ENCODE measurements around the gene SCD5. TPM values are rescaled to one million over a fixed set of nuclear protein-coding genes. Genes with fewer than 3 reads are reported as not detected.

Gene SCD5
- total and polyA plus RNA-seq, 4 donors, result 2.6 to 11.5 (median 5.2) TPM

DNA sequence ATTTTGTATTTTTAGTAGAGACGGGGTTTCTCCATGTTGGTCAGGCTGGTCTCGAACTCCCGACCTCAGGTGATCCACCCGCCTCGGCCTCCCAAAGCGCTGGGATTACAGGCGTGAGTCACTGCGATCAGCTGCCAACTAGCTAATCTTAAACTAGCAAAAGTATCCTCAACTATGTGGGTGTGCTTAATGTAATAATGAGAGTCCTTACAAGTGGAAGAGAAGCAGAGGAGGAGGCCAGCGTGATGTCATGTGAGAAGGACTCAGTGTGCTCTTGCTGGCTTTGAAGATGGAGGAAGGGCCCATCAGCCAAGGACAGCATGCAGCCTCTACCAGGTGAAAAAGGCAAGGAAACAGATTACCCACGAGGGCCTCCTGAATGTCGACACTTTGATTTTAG, 19.6 kb downstream of the SCD5 start:
- intact Hi-C loops (cut with DNase I), result no loop called here
- Histone ChIP-seq H3K4me1 (ENCODE audit: control insufficient read depth in 1 of 2, insufficient read depth in 2 of 2, low read length in 2 of 2) (no peaks in the 10 kb centered on the region), H3K27ac (ENCODE audit: low read depth in 1 of 2, low read length in 2 of 2) (no peak overlapping the region), H3K4me3 (ENCODE audit: low read length in 2 of 2) (no peak overlapping the region), H3K36me3 (ENCODE audit: control insufficient read depth in 1 of 2, insufficient read depth in 2 of 2, low read length in 1 of 2) (no peaks in the 10 kb centered on the region), H3K9me3 (ENCODE audit: control insufficient read depth, low read length) (no peaks in the 10 kb centered on the region), H3K27me3 (ENCODE audit: control insufficient read depth in 1 of 2, insufficient read depth in 2 of 2, low read length in 1 of 2) (no peaks in the 10 kb centered on the region)
- 94% methylated on average over 8 to 11 of the region's 11 CpGs for WGBS, 2 donors
- no peak for ATAC-seq (ENCODE audit: low FRiP score)
- DNase-seq, result no peak

DNA sequence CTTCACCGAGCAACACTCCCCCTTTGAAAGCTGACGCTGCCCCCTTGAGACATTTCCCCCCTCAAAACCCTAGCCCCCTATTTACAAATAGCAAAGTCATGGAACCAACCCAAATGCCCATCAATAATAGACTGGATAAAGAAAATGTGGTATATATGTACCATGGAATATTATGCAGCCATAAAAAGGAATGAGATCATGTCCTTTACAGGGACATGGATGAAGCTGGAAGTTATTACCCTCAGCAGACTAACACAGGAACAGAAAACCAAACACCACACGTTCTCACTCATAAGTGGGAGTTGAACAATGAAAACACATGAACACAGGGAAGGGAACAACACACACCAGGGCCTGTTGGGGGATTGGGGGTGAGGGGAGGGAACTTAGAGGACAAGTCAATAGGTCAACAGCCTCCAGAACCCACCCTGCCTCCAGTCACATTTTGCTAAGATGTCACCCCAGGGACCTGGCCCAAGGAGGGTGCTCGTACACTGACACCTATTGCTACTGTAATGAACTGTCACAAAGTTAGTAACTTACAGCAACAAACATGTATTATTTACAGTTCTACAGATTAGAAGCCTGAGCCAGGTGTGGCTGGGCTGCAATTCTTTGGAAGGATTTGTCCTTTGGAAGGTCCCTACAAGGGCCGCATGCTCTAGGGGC, 20.6 kb downstream of the SCD5 start:
- intact Hi-C loops (cut with DNase I), result no loop called here
- Histone ChIP-seq H3K27me3 (ENCODE audit: control insufficient read depth in 1 of 2, insufficient read depth in 2 of 2, low read length in 1 of 2) (no peaks in the 10 kb centered on the region), H3K4me3 (ENCODE audit: low read length in 2 of 2) (no peak overlapping the region), H3K9me3 (ENCODE audit: control insufficient read depth, low read length) (no peaks in the 10 kb centered on the region), H3K27ac (ENCODE audit: low read depth in 1 of 2, low read length in 2 of 2) (no peak overlapping the region), H3K36me3 (ENCODE audit: control insufficient read depth in 1 of 2, insufficient read depth in 2 of 2, low read length in 1 of 2) (no peaks in the 10 kb centered on the region), H3K4me1 (ENCODE audit: control insufficient read depth in 1 of 2, insufficient read depth in 2 of 2, low read length in 2 of 2) (no peaks in the 10 kb centered on the region)
- ATAC-seq (ENCODE audit: low FRiP score) (no peak), DNase-seq (no peak)
- 96% methylated on average over 5 of the region's 5 CpGs for whole genome bisulfite sequencing, 2 donors

DNA sequence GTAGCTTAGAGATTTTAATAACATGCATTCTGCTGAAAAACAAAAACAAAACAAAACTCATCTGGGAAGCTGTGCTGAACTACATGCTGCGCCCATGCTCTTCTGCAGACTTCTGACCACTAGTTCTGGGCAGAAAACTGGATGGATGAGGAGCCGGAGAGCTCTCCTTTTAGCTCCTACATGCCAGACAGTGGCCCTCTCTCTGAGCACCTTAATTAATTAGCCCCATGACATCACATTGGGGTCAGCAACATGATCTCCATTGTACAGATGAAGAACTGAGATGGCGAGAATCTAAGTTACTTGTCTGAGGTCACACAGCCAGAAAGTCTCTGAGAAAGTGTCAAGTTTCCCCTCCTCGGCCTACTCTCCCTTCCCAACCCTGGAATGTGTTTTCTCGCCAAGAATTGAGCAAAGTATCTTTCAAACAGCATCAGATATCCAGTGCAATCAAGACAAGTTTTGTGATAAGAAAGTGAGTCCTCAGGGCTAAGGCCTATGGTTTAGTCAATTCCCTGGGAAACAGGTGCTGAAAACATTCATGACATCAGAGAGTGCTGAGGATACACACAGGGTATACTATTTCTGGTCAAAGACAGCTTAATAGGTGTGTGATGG, 21.6 kb downstream of the SCD5 start:
- no peak for ATAC-seq (ENCODE audit: low FRiP score)
- Histone ChIP-seq H3K4me3 (ENCODE audit: low read length in 2 of 2) (no peak overlapping the region), H3K27ac (ENCODE audit: low read depth in 1 of 2, low read length in 2 of 2) (no peak overlapping the region), H3K4me1 (ENCODE audit: control insufficient read depth in 1 of 2, insufficient read depth in 2 of 2, low read length in 2 of 2) (no peaks in the 10 kb centered on the region), H3K27me3 (ENCODE audit: control insufficient read depth in 1 of 2, insufficient read depth in 2 of 2, low read length in 1 of 2) (no peaks in the 10 kb centered on the region), H3K36me3 (ENCODE audit: control insufficient read depth in 1 of 2, insufficient read depth in 2 of 2, low read length in 1 of 2) (no peaks in the 10 kb centered on the region), H3K9me3 (ENCODE audit: control insufficient read depth, low read length) (no peaks in the 10 kb centered on the region)
- intact Hi-C loops (cut with DNase I), result no loop called here
- DNase-seq, result no peak
- WGBS, 2 donors, result 85 to 88% methylated on average over 5 of the region's 5 CpGs

DNA sequence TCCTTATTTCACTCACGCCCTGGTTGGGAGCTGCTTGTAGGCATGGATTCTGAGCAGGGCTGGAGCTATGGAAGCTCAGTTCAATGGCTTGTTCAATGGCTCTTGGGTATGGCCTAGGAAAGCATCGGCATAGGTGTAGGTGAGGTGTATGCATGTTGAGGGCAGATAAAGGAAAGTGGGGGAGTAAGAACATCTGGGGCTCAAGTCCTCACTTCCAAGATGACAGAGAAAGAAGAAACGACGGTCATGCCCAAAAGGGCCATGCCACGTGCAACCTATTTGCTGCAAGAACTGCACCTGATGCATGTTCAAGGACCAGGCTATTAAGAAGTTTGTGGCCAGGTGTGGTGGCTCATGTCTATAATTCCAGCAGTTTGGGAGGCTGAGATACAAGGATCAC, 23.4 kb downstream of the SCD5 start:
- H3K36me3 ChIP-seq (ENCODE audit: control insufficient read depth in 1 of 2, insufficient read depth in 2 of 2, low read length in 1 of 2), result no peaks in the 10 kb centered on the region
- no peak overlapping the region for H3K27ac ChIP-seq (ENCODE audit: low read depth in 1 of 2, low read length in 2 of 2)
- no peak for DNase-seq
- H3K9me3 ChIP-seq (ENCODE audit: control insufficient read depth, low read length), result no peaks in the 10 kb centered on the region
- 88 to 95% methylated on average over 5 of the region's 5 CpGs for WGBS, 2 donors
- H3K4me1 ChIP-seq (ENCODE audit: control insufficient read depth in 1 of 2, insufficient read depth in 2 of 2, low read length in 2 of 2), result no peaks in the 10 kb centered on the region
- no peak for ATAC-seq (ENCODE audit: low FRiP score)
- H3K27me3 ChIP-seq (ENCODE audit: control insufficient read depth in 1 of 2, insufficient read depth in 2 of 2, low read length in 1 of 2), result no peaks in the 10 kb centered on the region
- intact Hi-C loops (cut with DNase I), result no loop called here
- no peak overlapping the region for H3K4me3 ChIP-seq (ENCODE audit: low read length in 2 of 2)

DNA sequence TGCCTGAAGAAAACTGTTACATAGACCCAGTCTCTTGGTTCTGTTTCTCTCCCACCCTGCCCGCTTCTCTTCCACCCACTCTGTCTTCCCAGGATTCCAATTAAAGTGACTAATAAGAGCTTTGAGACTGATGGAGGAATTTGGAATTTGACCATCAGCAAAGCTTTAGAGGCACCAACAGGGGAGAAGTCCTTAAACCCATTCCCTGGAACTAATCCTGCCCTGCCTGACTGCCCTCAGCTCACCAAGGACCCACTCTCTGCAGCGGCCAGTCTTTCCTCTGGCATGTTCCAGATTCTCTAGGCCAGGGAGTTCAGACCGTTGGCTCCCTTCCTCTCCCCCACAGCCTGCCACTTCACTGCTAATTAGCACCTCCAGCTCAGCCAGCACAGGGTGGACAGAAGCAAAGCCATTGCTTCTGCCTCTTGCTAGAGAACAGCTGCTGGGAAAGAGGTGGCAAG, 23.9 kb downstream of the SCD5 start:
- Histone ChIP-seq H3K27me3 (ENCODE audit: control insufficient read depth in 1 of 2, insufficient read depth in 2 of 2, low read length in 1 of 2) (no peaks in the 10 kb centered on the region), H3K9me3 (ENCODE audit: control insufficient read depth, low read length) (no peaks in the 10 kb centered on the region), H3K4me1 (ENCODE audit: control insufficient read depth in 1 of 2, insufficient read depth in 2 of 2, low read length in 2 of 2) (no peaks in the 10 kb centered on the region), H3K27ac (ENCODE audit: low read depth in 1 of 2, low read length in 2 of 2) (no peak overlapping the region), H3K36me3 (ENCODE audit: control insufficient read depth in 1 of 2, insufficient read depth in 2 of 2, low read length in 1 of 2) (no peaks in the 10 kb centered on the region), H3K4me3 (ENCODE audit: low read length in 2 of 2) (no peak overlapping the region)
- intact Hi-C loops (cut with DNase I), result no loop called here
- DNase-seq (no peak), ATAC-seq (ENCODE audit: low FRiP score) (no peak)
- WGBS, 2 donors, result 47 to 61% methylated on average over 3 of the region's 3 CpGs

DNA sequence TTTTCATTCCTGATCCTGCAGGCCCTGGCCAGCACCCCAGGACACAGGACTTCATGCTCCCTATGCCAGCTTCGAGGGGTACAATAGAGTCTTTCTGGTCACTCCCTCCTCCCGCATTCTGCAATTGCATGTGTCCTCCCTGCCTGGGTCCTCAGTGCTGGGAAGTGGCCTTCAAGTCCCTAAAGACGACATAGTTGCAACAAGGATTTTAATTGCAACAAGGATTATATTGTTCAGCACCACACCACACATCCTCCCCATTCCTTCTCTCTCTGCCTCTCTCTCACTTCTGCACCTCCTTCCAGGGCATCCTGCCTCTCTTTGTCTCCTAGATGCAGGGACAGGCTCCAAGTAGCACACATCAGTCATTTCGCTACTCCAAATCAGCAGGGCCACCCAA, 25.5 kb downstream of the SCD5 start:
- Histone ChIP-seq H3K27me3 (ENCODE audit: control insufficient read depth in 1 of 2, insufficient read depth in 2 of 2, low read length in 1 of 2) (no peaks in the 10 kb centered on the region), H3K4me3 (ENCODE audit: low read length in 2 of 2) (no peak overlapping the region), H3K4me1 (ENCODE audit: control insufficient read depth in 1 of 2, insufficient read depth in 2 of 2, low read length in 2 of 2) (no peaks in the 10 kb centered on the region), H3K9me3 (ENCODE audit: control insufficient read depth, low read length) (no peaks in the 10 kb centered on the region), H3K36me3 (ENCODE audit: control insufficient read depth in 1 of 2, insufficient read depth in 2 of 2, low read length in 1 of 2) (no peaks in the 10 kb centered on the region), H3K27ac (ENCODE audit: low read depth in 1 of 2, low read length in 2 of 2) (no peak overlapping the region)
- 73 to 81% methylated on average over 4 of the region's 4 CpGs for WGBS, 2 donors
- no peak for DNase-seq
- ATAC-seq (ENCODE audit: low FRiP score), result no peak
- intact Hi-C loops (cut with DNase I), result no loop called here

DNA sequence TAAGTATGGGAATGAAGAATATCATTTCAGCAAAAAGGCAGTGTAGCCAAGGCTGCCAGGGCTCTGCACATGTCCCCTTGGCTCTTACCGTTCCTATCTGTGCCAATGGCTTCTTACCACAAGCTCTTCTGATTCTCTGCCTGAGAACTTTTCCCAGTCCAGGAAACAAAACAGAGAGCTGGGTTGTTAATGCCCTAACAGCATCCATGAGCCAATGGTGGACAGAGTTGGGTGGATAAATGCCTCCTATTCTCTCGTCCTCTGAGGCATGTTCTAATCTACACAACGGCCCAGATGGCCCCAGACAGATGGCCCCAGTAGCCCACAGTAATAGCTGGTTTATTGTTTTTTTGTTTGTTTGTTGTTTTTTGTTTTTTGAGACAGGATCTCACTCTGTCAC, 28.0 kb downstream of the SCD5 start:
- no peaks in the 10 kb centered on the region for H3K9me3 ChIP-seq (ENCODE audit: control insufficient read depth, low read length)
- ATAC-seq (ENCODE audit: low FRiP score), result no peak
- intact Hi-C loops (cut with DNase I), result no loop called here
- DNase-seq, result no peak
- no peaks in the 10 kb centered on the region for H3K27me3 ChIP-seq (ENCODE audit: control insufficient read depth in 1 of 2, insufficient read depth in 2 of 2, low read length in 1 of 2)
- H3K36me3 ChIP-seq (ENCODE audit: control insufficient read depth in 1 of 2, insufficient read depth in 2 of 2, low read length in 1 of 2), result no peaks in the 10 kb centered on the region
- H3K4me3 ChIP-seq (ENCODE audit: low read length in 2 of 2), result no peak overlapping the region
- 13 to 18% methylated on average over 3 of the region's 3 CpGs for WGBS, 2 donors
- H3K4me1 ChIP-seq (ENCODE audit: control insufficient read depth in 1 of 2, insufficient read depth in 2 of 2, low read length in 2 of 2), result no peaks in the 10 kb centered on the region
- H3K27ac ChIP-seq (ENCODE audit: low read depth in 1 of 2, low read length in 2 of 2), result no peak overlapping the region

DNA sequence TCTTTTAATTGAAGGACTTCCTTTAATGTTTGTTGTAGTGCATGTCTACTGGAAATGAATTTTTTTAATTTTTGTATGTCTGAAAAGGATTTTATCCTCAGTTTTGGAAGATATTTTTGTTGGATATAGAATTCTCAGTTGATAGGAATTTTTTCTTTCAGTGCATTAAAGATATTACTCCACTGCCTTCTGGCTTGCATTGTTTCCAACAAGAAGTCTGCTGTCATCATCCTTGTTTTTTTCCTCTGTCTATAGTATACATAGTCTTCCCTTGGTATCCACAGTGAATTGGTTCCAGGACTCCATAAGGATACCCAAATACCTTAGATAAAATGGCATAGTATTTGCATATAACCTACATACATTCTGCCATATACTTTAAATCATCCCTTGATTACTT, 33.5 kb downstream of the SCD5 start:
- Histone ChIP-seq H3K27me3 (ENCODE audit: control insufficient read depth in 1 of 2, insufficient read depth in 2 of 2, low read length in 1 of 2) (no peaks in the 10 kb centered on the region), H3K4me1 (ENCODE audit: control insufficient read depth in 1 of 2, insufficient read depth in 2 of 2, low read length in 2 of 2) (no peaks in the 10 kb centered on the region), H3K27ac (ENCODE audit: low read depth in 1 of 2, low read length in 2 of 2) (no peak overlapping the region), H3K9me3 (ENCODE audit: control insufficient read depth, low read length) (no peaks in the 10 kb centered on the region), H3K4me3 (ENCODE audit: low read length in 2 of 2) (no peak overlapping the region), H3K36me3 (ENCODE audit: control insufficient read depth in 1 of 2, insufficient read depth in 2 of 2, low read length in 1 of 2) (no peaks in the 10 kb centered on the region)
- ATAC-seq (ENCODE audit: low FRiP score) (no peak), DNase-seq (no peak)
- intact Hi-C loops (cut with DNase I), result no loop called here

DNA sequence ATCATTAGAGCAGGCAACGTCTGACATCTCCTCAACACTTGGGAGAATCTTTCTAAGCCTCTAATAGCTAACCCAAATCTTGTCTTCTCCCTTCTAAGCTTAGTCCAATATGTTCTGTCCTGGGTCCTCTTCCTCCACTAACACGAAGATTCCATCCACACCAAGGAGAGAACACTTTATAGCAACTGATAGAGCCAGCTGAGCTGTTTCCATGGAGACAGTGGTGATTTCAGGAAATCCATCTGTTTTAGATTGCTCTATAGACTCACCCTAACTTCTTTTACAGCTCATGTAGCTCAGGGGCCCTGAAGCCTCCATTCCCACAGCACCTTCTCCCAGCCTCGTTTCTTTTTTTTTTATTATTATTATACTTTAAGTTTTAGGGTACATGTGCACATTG, 37.4 kb downstream of the SCD5 start:
- no peaks in the 10 kb centered on the region for H3K4me1 ChIP-seq (ENCODE audit: control insufficient read depth in 1 of 2, insufficient read depth in 2 of 2, low read length in 2 of 2)
- H3K27me3 ChIP-seq (ENCODE audit: control insufficient read depth in 1 of 2, insufficient read depth in 2 of 2, low read length in 1 of 2), result no peaks in the 10 kb centered on the region
- H3K36me3 ChIP-seq (ENCODE audit: control insufficient read depth in 1 of 2, insufficient read depth in 2 of 2, low read length in 1 of 2), result no peaks in the 10 kb centered on the region
- no peaks in the 10 kb centered on the region for H3K9me3 ChIP-seq (ENCODE audit: control insufficient read depth, low read length)
- intact Hi-C loops (cut with DNase I), result no loop called here
- no peak overlapping the region for H3K27ac ChIP-seq (ENCODE audit: low read depth in 1 of 2, low read length in 2 of 2)
- no peak for ATAC-seq (ENCODE audit: low FRiP score)
- WGBS, 2 donors, result 63 to 73% methylated on average over 3 of the region's 3 CpGs
- H3K4me3 ChIP-seq (ENCODE audit: low read length in 2 of 2), result no peak overlapping the region
- DNase-seq, result no peak

Measured in aorta (tissue), 5 donors.